Left renal pelvis (tissue), 4 donors: ENCODE data around the gene PCDH8. TPM values are rescaled to one million over a fixed set of nuclear protein-coding genes. Genes with fewer than 3 reads are reported as not detected.

Experiments
- DNase-seq, 4 donors: peaks; one replicate each; pipeline ENCODE4 v3.0.0-alpha.2; 2013; ENCODE audit warnings: low read depth in 4 of 4, low spot score in 3 of 4
- polyA plus RNA-seq, 4 donors: library from polyadenylated mRNA; unstranded; fragments of 120-200 nt; gene quantifications; one replicate each; pipeline ENCODE4 v1.2.1, GENCODE V29; 2013; ENCODE audit not compliant: insufficient read length in 4 of 4

PCDH8 gene
- under 1 TPM in 2 of 4 donors, not detected in 2; 0.10 to 0.23 TPM for polyA plus RNA-seq

GRCh38 chr13:52848455-52849195 lies at the start of gene PCDH8:
PCDH8 (minus strand) TSS chr13:52848640; CDS start chr13:52848436, 204 bp downstream.
- DNase-seq, result no peak

GRCh38 chr13:52896827-52897659 lies 48.6 kb upstream of the PCDH8 start:
- no peak for DNase-seq

- no peak for DNase-seq
Measured at GRCh38 chr13:52894413-52894812, 46.0 kb upstream of the PCDH8 start.

GRCh38 chr13:52892925-52893324 lies 44.5 kb upstream of the PCDH8 start:
- DNase-seq, result no peak

- no peak for DNase-seq
Measured at GRCh38 chr13:52891706-52892105, 43.3 kb upstream of the PCDH8 start.

- DNase-seq, result no peak
Measured at GRCh38 chr13:52887165-52887564, 38.7 kb upstream of the PCDH8 start.

GRCh38 chr13:52885141-52885540 lies 36.7 kb upstream of the PCDH8 start:
- no peak for DNase-seq

GRCh38 chr13:52884429-52885010 lies 36.1 kb upstream of the PCDH8 start:
- DNase-seq, result no peak

- peak; percentile 10 to 50 (median 14) for DNase-seq
Measured at GRCh38 chr13:52882785-52883184, 34.3 kb upstream of the PCDH8 start.

GRCh38 chr13:52879950-52880741 lies 31.7 kb upstream of the PCDH8 start:
- no peak for DNase-seq

GRCh38 chr13:52878831-52879230 lies 30.4 kb upstream of the PCDH8 start:
- DNase-seq, result no peak

GRCh38 chr13:52870143-52870542 lies 21.7 kb upstream of the PCDH8 start:
- no peak for DNase-seq

GRCh38 chr13:52869621-52870020 lies 21.2 kb upstream of the PCDH8 start:
- DNase-seq, result no peak

GRCh38 chr13:52869050-52869449 lies 20.6 kb upstream of the PCDH8 start:
- no peak for DNase-seq

GRCh38 chr13:52868190-52868589 lies 19.8 kb upstream of the PCDH8 start:
- DNase-seq, result no peak

GRCh38 chr13:52864941-52865340 lies 16.5 kb upstream of the PCDH8 start:
- DNase-seq, result no peak

- DNase-seq, result no peak
Measured at GRCh38 chr13:52862358-52863206, 14.1 kb upstream of the PCDH8 start.

- DNase-seq, result no peak
Measured at GRCh38 chr13:52852444-52852843, 4.0 kb upstream of the PCDH8 start.

- DNase-seq, result no peak
Measured at GRCh38 chr13:52851137-52851962, 2.9 kb upstream of the PCDH8 start.
